DMS 273 (cell line): Measurements from ENCODE around the gene ADARB2.

Experiments used
- DNase-seq: peaks from one replicate; lab custom pipeline; 2025; ENCODE audit not compliant: unreplicated experiment; lab: John Stamatoyannopoulos, UW

Gene ADARB2

DNA sequence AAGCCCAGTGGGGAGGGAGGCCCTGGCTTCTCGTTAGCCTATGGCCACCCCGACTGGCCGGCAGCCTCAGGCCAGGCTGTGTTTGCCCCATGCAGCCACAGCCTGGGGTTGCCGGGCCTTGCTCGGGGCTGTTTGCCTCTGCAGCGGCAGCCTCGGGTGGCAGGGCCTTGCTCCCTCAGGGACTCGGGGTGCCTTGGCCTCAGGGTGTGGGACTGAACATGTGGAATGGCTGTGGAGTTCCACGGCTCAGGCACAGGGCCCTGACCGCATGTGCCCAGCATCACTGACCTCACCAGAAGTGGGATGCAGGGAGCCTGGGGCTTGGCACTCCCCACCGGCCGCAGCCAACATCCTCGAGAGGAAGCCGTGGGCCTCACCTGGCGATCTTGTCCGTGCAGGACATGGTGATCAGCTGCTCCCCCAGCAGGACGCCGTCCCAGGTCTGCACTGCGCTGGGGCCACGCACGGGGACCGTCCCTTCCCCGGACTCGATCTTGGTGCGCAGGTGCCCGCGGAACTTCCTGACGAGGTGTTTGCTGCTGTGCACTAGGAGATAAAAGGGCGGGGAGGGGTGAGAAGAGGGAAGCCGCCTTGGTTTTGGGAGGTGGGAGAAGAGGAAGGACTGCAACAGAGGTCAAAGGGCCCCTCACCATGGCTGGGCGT, 520.6 kb downstream of the ADARB2 start:
- DNase-seq, result no peak

GRCh38 chr10:1215862-1216573, 521.3 kb downstream of the ADARB2 start:
- DNase-seq, result no peak

DNA sequence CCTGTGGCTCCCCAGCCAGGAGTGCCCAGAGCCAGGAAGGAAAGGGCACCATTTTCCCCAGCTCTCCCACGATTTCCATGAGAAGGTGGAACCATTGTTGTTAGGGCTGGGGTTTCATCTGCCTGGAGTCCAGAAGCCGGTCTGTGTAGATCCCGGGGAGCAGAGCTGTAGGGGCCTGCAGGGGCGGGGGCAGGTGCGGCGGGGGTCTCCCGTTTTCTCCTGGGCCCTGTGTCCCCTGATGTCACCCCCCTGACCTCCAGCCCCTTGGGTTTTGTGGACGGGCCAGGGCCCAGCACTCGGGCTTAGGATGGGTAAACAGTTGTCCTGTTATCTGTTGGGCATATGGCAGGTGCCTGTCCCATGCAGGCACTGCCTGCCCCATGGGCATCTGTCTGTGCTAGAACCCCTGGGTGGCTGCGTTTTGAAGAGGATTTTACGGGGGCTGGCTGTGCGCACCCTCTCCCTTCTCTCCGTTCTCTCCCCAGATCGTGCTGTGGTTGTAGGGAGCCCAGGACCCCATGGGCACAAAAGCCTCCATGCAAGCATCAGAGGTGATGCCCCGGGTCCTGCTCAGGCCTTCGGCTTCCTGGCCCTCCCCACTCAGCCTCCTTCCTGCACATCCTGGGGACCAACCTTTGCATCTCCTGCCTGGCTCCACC, 522.3 kb downstream of the ADARB2 start:
- no peak for DNase-seq

DNA sequence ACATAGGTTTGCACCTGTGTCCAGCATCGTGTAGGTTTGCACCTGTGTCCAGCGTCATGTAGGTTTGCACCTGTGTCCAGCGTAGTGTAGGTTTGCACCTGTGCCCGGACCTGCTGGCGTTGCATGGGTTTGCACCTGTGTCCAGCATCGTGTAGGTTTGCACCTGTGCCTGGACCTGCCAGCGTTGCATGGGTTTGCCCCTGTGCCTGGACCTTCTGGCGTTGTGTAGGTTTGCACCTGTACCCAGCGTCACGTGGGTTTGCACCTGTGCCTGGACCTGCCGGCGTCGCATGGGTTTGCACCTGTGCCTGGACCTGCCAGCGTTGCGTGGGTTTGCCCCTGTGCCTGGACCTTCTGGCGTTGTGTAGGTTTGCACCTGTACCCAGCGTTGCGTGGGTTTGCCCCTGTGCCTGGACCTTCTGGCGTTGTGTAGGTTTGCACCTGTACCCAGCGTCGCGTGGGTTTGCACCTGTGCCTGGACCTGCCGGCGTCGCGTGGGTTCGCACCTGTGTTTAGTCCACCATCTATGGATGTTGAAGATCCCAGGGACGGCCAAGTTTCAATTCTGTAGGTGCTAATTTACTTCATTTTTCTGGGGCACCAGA, 523.2 kb downstream of the ADARB2 start:
- DNase-seq, result no peak

- DNase-seq, result no peak
Measured at GRCh38 chr10:1213252-1214070, 523.9 kb downstream of the ADARB2 start.

- no peak for DNase-seq
Measured at GRCh38 chr10:1212571-1213141, 524.7 kb downstream of the ADARB2 start.

- DNase-seq, result peak; percentile 75
Measured at GRCh38 chr10:1211844-1212570, 525.3 kb downstream of the ADARB2 start.

- DNase-seq, result no peak
Measured at GRCh38 chr10:1210667-1211066, 526.7 kb downstream of the ADARB2 start.

DNA sequence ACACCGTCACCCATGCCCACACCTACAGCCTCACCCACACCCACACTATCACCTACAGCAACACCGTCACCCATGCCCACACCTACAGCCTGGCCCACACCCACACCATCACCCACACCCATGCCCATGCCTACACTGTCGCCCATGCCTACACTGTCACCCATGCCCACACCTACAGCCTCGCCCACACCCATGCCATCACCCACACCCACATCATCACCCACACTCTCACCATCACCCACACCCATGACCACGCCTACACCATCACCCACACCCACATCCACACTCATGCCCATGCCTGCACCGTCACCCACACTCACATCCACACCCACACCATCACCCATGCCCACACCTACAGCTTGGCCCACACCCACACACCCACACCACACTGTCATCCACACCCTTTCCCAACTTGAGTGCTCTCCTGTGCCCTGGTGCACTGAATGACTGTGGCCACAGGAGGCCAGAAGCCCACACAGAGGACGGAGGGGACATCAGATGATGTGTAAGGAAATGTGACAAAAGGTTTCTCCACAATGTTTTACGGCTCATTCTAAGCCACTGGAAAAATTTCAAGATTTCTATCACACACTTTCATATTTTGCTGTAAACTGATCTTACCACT, 527.9 kb downstream of the ADARB2 start:
- no peak for DNase-seq

DNA sequence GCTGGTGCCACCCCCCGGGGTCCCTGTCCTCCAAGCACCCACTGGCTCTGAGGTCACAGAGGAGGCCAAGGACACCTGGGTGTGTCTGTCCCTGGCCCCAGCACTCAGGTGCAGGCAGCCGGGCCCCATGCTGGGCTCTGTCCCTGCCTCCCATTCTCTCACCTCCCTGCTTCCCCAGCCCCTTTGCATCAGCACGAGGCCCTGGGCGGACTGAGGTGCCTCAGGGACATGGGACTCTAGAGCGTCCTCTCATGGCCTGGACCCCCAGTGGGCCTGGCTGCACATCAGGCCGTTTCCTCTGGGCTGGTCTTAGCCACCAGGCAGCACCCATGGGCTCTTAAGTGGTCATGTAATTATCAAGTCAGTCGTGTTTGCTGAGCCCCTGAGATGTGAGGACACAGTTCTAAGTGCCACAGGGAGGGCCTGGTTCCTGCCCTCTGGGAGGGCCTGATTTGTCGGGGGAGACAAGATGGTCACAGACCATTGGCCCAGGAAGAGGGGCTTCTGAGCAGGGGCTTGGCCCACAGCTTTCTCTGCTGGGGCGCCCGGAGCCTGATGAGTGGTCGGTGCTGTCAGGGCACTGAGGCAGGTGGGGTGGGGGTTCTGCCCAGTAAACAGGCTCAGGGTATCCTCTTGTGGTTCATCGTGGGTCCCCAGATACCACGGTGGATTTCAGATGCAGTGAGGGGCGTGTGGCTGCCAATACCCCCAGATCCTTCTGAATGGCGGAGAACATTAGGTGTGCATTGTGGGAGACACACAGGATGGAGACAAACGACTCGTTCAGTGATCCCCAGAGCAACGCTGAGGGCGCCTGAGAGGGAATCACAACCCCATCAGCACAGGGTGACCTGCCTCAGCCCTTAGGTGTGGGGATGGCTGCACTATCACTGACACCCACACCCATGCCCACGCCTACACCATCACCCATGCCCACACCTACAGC, 528.7 kb downstream of the ADARB2 start:
- no peak for DNase-seq

DNA sequence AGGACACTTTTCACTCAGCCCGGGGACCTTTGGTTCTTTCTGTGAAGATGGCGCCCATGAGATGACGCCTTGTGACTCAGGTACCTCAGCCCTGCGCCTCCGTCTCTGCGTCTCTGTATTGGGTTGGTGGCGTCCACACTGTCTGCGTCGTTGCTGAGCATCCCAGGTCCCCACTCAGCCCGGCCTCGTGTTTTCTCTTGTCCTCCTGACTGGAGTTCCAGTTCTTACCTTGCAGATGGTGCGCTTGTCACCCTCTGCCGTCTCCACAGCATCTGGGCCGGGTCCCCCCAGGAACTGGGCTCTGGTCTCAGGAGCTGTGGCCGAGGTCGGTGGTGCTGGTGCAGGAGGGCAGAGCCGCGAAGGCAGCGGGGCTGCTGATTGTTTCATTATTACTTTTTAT, 530.7 kb downstream of the ADARB2 start:
- DNase-seq, result no peak

DNA sequence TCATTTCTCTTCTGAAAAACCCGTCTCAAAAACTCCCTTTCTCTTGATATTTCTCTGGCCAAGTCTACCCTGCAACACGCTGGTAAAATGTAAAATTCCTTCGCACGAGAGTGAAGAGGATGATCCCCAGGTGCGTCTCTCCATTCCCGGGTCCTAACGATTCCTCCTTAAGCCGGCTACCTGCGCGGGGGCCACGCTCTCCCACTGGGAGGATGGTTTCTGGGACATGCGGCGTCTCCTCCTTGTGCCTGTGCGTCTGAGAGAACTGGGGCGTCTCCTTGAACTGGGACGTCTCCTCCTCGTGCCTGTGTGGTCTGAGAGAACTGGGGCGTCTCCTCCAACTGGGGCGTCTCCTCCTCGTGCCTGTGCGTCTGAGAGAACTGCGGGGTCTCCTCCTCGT, 531.2 kb downstream of the ADARB2 start:
- DNase-seq, result no peak

DNA sequence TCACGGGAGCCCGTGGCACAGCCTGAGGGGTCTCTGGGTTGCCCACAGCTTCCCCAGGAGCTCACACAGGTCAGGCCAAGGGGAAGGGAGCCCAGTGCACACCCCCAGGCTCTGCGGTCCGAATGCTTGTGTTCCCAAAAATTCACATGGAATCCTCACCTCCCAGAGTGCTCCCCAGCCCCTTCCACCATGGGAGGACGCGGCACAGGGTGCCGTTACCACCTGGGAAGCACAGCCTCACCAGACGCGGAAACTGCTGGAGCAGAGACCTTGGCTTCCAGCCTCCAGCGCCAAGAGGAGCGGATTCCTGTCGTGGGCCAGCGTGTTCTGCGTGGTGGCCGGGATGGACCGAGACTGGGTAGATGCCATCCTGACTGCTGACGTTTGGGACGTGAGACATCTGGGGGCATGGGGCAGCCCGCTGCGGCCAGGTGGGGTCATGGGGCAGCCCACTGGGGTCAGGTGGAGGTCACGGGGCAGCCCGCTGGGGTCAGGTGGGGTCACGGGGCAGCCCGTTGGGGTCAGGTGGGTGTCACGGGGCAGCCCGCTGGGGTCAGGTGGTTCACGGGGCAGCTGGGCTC, 531.8 kb downstream of the ADARB2 start:
- no peak for DNase-seq

DNA sequence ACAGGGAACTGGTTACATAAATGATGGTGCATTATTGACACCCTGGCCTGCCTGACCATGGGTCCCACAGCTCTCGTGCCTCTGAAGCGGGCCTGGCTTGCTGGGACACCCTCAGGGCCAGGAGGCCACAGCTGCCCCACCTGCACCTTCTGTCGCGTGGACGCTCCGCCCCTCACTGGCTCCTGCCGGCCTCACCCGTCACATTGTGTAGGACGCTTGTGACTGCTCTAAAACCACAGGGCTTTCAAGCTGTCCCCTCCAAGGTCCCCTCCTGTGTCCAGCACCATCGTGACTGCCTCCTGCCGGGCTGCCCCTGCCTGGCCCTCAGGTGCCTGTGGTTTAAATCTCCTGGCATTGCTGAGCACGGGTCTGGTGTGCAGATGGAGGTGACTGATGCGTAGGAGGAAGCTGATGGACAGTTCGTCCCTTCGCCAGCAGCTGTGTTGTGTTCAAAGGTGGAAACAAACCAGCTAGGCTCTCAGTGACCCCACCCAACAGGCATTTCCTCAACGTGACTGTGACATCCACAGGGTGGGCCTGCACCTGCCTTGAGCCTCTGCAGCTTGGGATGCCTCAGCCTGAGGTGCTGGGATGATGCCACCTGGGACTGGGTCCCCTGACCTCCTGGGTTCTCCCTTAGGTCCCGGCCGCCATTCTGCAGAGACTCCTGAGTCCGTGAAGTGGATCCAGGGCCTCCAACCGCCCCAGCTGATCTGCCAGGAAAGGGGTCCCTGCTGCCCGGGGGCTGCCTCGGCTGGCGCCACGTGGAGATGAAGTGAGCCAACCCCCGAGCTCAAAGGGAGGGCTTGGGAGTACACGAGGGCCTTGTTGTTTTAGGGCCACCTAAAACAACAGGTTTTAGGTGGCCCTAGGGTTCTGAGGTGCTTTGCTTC, 532.6 kb downstream of the ADARB2 start:
- DNase-seq, result no peak

- DNase-seq, result no peak
Measured at GRCh38 chr10:1203704-1204103, 533.6 kb downstream of the ADARB2 start.

- DNase-seq, result no peak
Measured at GRCh38 chr10:1203216-1203615, 534.1 kb downstream of the ADARB2 start.

DNA sequence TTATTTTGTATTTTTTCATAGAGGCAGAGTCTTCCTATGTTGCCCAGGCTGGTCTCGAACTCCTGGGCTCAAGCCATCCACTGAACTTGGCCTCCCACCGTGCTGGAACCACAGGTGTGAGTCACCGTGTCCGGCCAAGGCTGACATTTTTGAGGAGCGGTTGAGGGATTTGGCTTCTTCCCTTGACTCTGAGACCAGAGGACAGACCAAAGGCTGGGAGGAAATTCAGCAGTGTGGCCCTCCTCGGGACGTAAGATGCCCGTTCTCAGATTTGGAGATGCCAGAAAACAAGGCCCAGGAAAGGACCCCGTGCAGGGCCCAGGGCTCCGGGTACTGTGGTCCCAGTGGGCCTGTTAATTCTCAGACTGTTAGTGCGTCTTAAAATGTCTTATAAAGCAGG, 535.0 kb downstream of the ADARB2 start:
- DNase-seq, result no peak
